Tibial nerve (tissue), 4 donors: ENCODE measurements around the gene FOXM1.

Experiments
- CTCF ChIP-seq, 5 experiments: fragments of 200-600 bp in 3 of 5; fragments of 450-650 bp in 2 of 5; sonication (generic) in 3 of 5; IDR thresholded peaks; one replicate each; pipeline ENCODE4 v1.5.1; 2016 to 2019; ENCODE audit warnings: antibody characterized with exemption in 5 of 5, mild to moderate bottlenecking in 3 of 5, moderate library complexity in 2 of 5
- EP300 ChIP-seq, 2 donors: sonication (generic); formaldehyde crosslinking; IDR thresholded peaks; one replicate each; pipeline ENCODE4 v1.6.1; 2017; ENCODE audit warnings: antibody characterized with exemption in 2 of 2, mild to moderate bottlenecking in 1 of 2
- POLR2A ChIP-seq, 2 donors: fragments of 450-650 bp; IDR thresholded peaks; one replicate each; pipeline ENCODE4 v1.6.1; 2017; ENCODE audit warnings: antibody characterized with exemption in 2 of 2, mild to moderate bottlenecking in 2 of 2, moderate library complexity in 2 of 2

GRCh38 chr12:2890388-2891239 lies 13.6 kb upstream of the FOXM1 start, which contains the start of gene TULP3:
- TF ChIP-seq POLR2A (IDR thresholded peaks at IDR 0.05) (peak; percentile 81 to 99), CTCF (IDR thresholded peaks at IDR 0.05) (peak in 3 of 5 experiments; percentile 12 to 46 (median 26)), EP300 (IDR thresholded peaks at IDR 0.05) (peak; percentile 81 to 99)
